ENCODE measurements around the gene HOTAIR. TPM values are rescaled to one million over a fixed set of nuclear protein-coding genes. Genes with fewer than 3 reads are reported as not detected.

HOTAIR gene
- total RNA-seq, 1 experiment from 2014 or later: 3.5 TPM

DNA sequence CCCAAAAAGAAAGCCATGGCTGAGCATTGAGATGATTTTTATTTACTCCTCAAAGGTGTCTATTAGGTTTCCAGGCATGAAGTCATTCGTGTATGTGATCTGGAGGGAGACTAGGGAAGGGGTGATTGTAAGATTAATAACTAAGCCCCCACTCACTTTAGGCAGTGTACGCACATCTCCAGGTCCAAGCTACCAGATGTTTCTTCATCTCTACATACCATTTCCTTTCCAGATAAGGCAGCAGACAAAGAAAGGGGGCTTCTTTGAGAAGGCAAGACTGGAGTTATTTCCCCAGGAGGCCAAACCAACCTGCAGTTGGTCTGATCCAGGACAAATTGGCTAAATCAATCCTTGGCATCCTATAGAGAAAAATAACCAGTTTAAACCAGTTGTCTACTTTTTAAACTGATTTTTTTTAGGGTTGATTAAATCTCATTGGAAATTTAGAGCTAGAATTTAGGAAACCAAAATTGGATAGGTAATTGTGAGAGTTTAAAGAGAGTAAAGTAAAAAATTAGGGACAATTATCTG lies 32.2 kb downstream of the HOTAIR start:
- no peaks in the 10 kb centered on the region for H3K9me2 ChIP-seq (replicated peaks; ENCODE audit: low read length)
- no TSS peak for BruUV-seq (replicated peaks)
- CTCF ChIA-PET: no interaction called here
- H2AFZ ChIP-seq (ENCODE audit: low read length): no peak overlapping the region
- no peak overlapping the region for H3K9ac ChIP-seq (ENCODE audit: low read length)
- no peak for DNase-seq
- TF ChIP-seq, protein P1, sequence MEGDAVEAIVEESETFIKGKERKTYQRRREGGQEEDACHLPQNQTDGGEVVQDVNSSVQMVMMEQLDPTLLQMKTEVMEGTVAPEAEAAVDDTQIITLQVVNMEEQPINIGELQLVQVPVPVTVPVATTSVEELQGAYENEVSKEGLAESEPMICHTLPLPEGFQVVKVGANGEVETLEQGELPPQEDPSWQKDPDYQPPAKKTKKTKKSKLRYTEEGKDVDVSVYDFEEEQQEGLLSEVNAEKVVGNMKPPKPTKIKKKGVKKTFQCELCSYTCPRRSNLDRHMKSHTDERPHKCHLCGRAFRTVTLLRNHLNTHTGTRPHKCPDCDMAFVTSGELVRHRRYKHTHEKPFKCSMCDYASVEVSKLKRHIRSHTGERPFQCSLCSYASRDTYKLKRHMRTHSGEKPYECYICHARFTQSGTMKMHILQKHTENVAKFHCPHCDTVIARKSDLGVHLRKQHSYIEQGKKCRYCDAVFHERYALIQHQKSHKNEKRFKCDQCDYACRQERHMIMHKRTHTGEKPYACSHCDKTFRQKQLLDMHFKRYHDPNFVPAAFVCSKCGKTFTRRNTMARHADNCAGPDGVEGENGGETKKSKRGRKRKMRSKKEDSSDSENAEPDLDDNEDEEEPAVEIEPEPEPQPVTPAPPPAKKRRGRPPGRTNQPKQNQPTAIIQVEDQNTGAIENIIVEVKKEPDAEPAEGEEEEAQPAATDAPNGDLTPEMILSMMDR (conservative IDR thresholded peaks at IDR 0.05; ENCODE audit: low read depth, low read length): no peak
- TF ChIP-seq EZH2 (IDR thresholded peaks at IDR 0.05; ENCODE audit: low read length, unreplicated experiment) (no peak), EZH2phosphoT487 (IDR thresholded peaks at IDR 0.05; ENCODE audit: borderline replicate concordance, low read length) (no peak)
- no peak for ATAC-seq
- H3K9me3 ChIP-seq (ENCODE audit: low read length): no peaks in the 10 kb centered on the region
- no peaks in the 10 kb centered on the region for H3K27me3 ChIP-seq (ENCODE audit: low read length)
- POLR2A ChIA-PET (ENCODE audit: unreplicated experiment): no interaction called here
- intact Hi-C loops (cut with micrococcal nuclease): loop anchor here (5.0 kb wide), 1 partner anchor 45 kb away; the partner anchor contains the start of gene HOXC10
- H3F3A ChIP-seq (ENCODE audit: low read length, unreplicated experiment): no peaks in the 10 kb centered on the region
- H4K20me1 ChIP-seq (ENCODE audit: low read length): no peaks in the 10 kb centered on the region
- H3K4me3 ChIP-seq (ENCODE audit: low read length): peak overlapping the region; percentile 36; the same call in 1 of the 2 replicates
- H3K4me2 ChIP-seq (ENCODE audit: low read length): peak overlapping the region; percentile 52
- H3K79me2 ChIP-seq (ENCODE audit: low read length): peaks cover 57% of the 10 kb centered on the region
- peaks cover 8% of the 10 kb centered on the region; the same call in 1 of the 2 replicates for H3K36me3 ChIP-seq (ENCODE audit: low read depth, low read length)
- H3K4me1 ChIP-seq (ENCODE audit: insufficient read depth, low read length): peaks cover 30% of the 10 kb centered on the region
- H3K27ac ChIP-seq (ENCODE audit: low read length): no peak overlapping the region

DNA sequence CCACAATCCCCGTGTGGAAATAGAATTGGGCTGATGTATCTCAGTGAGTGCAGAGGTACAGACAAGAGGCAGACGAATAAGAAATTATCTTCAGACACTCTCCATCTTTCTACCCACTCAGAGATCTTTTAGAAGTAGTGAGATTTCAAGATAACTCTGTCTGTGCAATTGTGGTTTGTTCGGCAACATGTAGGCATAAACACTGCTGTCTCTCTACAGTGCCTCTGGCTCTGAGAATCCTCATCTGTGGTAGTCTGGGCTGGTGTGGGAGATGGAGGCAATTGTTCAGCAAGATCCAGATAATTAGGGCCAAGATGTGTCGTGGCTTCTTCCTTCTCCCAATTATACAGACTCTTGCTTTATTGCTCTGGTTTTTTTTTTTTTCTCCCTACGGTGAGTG lies 33.0 kb downstream of the HOTAIR start:
- Histone ChIP-seq H3K27me3 (ENCODE audit: low read length) (no peaks in the 10 kb centered on the region), H3K27ac (ENCODE audit: low read length) (no peak overlapping the region), H3K4me2 (ENCODE audit: low read length) (peak overlapping the region; percentile 89), H3F3A (ENCODE audit: low read length, unreplicated experiment) (no peaks in the 10 kb centered on the region), H3K9me2 (replicated peaks; ENCODE audit: low read length) (no peaks in the 10 kb centered on the region), H3K4me3 (ENCODE audit: low read length) (peak overlapping the region; percentile 87), H2AFZ (ENCODE audit: low read length) (0 out of 2 replicates have a peak overlapping the region, but pooled peaks have one; percentile 1), H3K9ac (ENCODE audit: low read length) (no peak overlapping the region), H3K36me3 (ENCODE audit: low read depth, low read length) (peaks cover 8% of the 10 kb centered on the region; the same call in 1 of the 2 replicates), H3K4me1 (ENCODE audit: insufficient read depth, low read length) (peaks cover 30% of the 10 kb centered on the region), H4K20me1 (ENCODE audit: low read length) (no peaks in the 10 kb centered on the region), H3K9me3 (ENCODE audit: low read length) (no peaks in the 10 kb centered on the region), H3K79me2 (ENCODE audit: low read length) (peaks cover 57% of the 10 kb centered on the region)
- no peak for TF ChIP-seq EZH2phosphoT487 (IDR thresholded peaks at IDR 0.05; ENCODE audit: borderline replicate concordance, low read length)
- TF ChIP-seq EZH2 (IDR thresholded peaks at IDR 0.05; ENCODE audit: low read length, unreplicated experiment): no peak
- TF ChIP-seq, protein P1 (conservative IDR thresholded peaks at IDR 0.05; ENCODE audit: low read depth, low read length): no peak
- ATAC-seq: no peak
- BruUV-seq (replicated peaks): no TSS peak
- POLR2A ChIA-PET (ENCODE audit: unreplicated experiment): no interaction called here
- no peak for DNase-seq
- intact Hi-C loops (cut with micrococcal nuclease): loop anchor here (5.0 kb wide), 1 partner anchor 46 kb away; the partner anchor contains the start of gene HOXC10
- CTCF ChIA-PET: interaction anchor here (0.5 kb wide), 1 partner anchor 91 kb away, joined by 3 read pairs; the partner anchor contains the start of gene HOXC5

DNA sequence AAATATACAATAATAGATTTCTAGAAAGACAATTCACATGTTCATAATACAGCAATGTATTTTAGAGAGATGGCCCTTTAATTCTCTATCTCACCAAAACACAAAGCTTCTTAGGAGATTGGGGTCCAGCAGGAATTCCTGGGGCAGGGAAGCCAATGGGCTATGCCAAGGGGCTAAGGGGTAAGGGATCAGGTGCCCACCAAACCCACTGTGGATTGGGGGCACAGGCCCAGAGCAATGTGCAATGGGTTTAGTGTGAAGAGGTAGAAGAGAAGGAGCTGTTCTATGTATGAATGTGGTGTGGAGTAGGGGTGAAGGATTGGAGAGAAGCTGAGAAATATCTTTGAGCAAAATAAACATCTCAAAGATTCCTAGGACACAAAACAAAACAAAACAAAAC lies 33.6 kb downstream of the HOTAIR start:
- peaks cover 57% of the 10 kb centered on the region for H3K79me2 ChIP-seq (ENCODE audit: low read length)
- no peak for DNase-seq
- H3K36me3 ChIP-seq (ENCODE audit: low read depth, low read length): peaks cover 8% of the 10 kb centered on the region; the same call in 1 of the 2 replicates
- no peak for ATAC-seq
- no peak overlapping the region for H3K27ac ChIP-seq (ENCODE audit: low read length)
- CTCF ChIA-PET: interaction anchor here (0.5 kb wide), 1 partner anchor 91 kb away, joined by 3 read pairs; the partner anchor contains the start of gene HOXC5
- TF ChIP-seq, protein P1 (conservative IDR thresholded peaks at IDR 0.05; ENCODE audit: low read depth, low read length): no peak
- TF ChIP-seq EZH2phosphoT487 (IDR thresholded peaks at IDR 0.05; ENCODE audit: borderline replicate concordance, low read length): no peak
- no peak for TF ChIP-seq EZH2 (IDR thresholded peaks at IDR 0.05; ENCODE audit: low read length, unreplicated experiment)
- H4K20me1 ChIP-seq (ENCODE audit: low read length): no peaks in the 10 kb centered on the region
- peak overlapping the region; percentile 89 for H3K4me2 ChIP-seq (ENCODE audit: low read length)
- H3K4me1 ChIP-seq (ENCODE audit: insufficient read depth, low read length): peaks cover 30% of the 10 kb centered on the region
- POLR2A ChIA-PET (ENCODE audit: unreplicated experiment): no interaction called here
- no peaks in the 10 kb centered on the region for H3K9me3 ChIP-seq (ENCODE audit: low read length)
- BruUV-seq (replicated peaks): no TSS peak
- H3F3A ChIP-seq (ENCODE audit: low read length, unreplicated experiment): no peaks in the 10 kb centered on the region
- H2AFZ ChIP-seq (ENCODE audit: low read length): no peak overlapping the region
- H3K27me3 ChIP-seq (ENCODE audit: low read length): no peaks in the 10 kb centered on the region
- no peak overlapping the region for H3K9ac ChIP-seq (ENCODE audit: low read length)
- no peaks in the 10 kb centered on the region for H3K9me2 ChIP-seq (replicated peaks; ENCODE audit: low read length)
- intact Hi-C loops (cut with micrococcal nuclease): loop anchor here (5.0 kb wide), 1 partner anchor 46 kb away; the partner anchor contains the start of gene HOXC10
- peak overlapping the region; percentile 87 for H3K4me3 ChIP-seq (ENCODE audit: low read length)

Data from PC-3 (cell line).